HUES48 (cell line): ENCODE results near the gene CCND3.
"Not testable (repeated sequence)": the region's sequence is repeated elsewhere in the genome, so short reads cannot be mapped to it uniquely, and the experiment has no call there.

Experiments used
- H3K27ac ChIP-seq: one replicate; pipeline ENCODE4 v1.7.0; 2013; ENCODE audit warnings: low read depth, low read length, inconsistent platforms
- H3K27me3 ChIP-seq: 2 replicates; pipeline ENCODE4 v1.6.1; 2013; ENCODE audit warnings: mild to moderate bottlenecking, low read length; ENCODE audit not compliant: control insufficient read depth, insufficient read depth
- H3K36me3 ChIP-seq: 2 replicates; pipeline ENCODE4 v1.6.1; 2013; ENCODE audit warnings: low read length; ENCODE audit not compliant: control insufficient read depth, insufficient read depth
- H3K4me1 ChIP-seq: 2 replicates; pipeline ENCODE4 v1.6.1; 2013; ENCODE audit warnings: mild to moderate bottlenecking, low read length; ENCODE audit not compliant: control insufficient read depth, insufficient read depth
- H3K4me3 ChIP-seq: 2 replicates; pipeline ENCODE4 v1.5.1; 2013; ENCODE audit warnings: mild to moderate bottlenecking, low read depth, low read length
- H3K9ac ChIP-seq: 2 replicates; pipeline ENCODE4 v1.6.1; 2013; ENCODE audit warnings: mild to moderate bottlenecking, low read depth, low read length, moderate library complexity
- H3K9me3 ChIP-seq: 2 replicates; pipeline ENCODE4 v1.6.1; 2013; ENCODE audit warnings: low read length; ENCODE audit not compliant: control insufficient read depth, insufficient read depth

Gene CCND3

GRCh38 chr6:41943456-41943855 lies 1.8 kb upstream of the CCND3 start:
- Histone ChIP-seq H3K36me3 (no peaks in the 10 kb centered on the region), H3K9me3 (no peaks in the 10 kb centered on the region), H3K4me3 (no peak overlapping the region), H3K4me1 (peaks cover 24% of the 10 kb centered on the region), H3K27me3 (peaks cover 7% of the 10 kb centered on the region; the same call in 1 of the 2 replicates), H3K9ac (no peak overlapping the region), H3K27ac (no peak overlapping the region)

DNA sequence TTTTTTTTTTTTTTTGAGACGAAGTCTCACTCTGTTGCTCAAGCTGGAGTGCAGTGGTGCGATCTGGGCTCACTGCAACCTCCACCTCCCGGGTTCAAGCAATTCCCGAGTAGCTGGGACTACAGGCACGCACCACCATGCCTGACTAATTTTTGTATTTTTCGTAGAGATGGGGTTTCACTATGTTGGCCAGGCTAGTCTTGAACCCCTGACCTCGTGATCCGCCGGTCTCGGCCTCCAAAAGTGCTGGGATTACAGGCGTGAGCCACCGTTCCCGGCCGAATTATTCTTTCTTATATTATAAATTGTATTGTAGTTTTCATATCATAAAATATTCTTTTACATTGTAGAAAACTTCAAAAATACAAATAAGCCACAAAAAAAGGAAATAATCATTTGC lies 1.3 kb upstream of the CCND3 start:
- H3K9ac ChIP-seq, H3K36me3 ChIP-seq, H3K4me3 ChIP-seq, H3K9me3 ChIP-seq, H3K27ac ChIP-seq, H3K27me3 ChIP-seq: not testable (repeated sequence)
- peaks cover 26% of the 10 kb centered on the region for H3K4me1 ChIP-seq

GRCh38 chr6:41942067-41942851 lies 651 bp upstream of the CCND3 start:
- H3K36me3 ChIP-seq, result peaks cover 5% of the 10 kb centered on the region; the same call in 1 of the 2 replicates
- peaks cover 7% of the 10 kb centered on the region; the same call in 1 of the 2 replicates for H3K27me3 ChIP-seq
- H3K4me3 ChIP-seq, result peak overlapping the region; percentile 91
- H3K9ac ChIP-seq, result no peak overlapping the region
- H3K27ac ChIP-seq, result no peak overlapping the region
- peaks cover 26% of the 10 kb centered on the region for H3K4me1 ChIP-seq
- H3K9me3 ChIP-seq, result no peaks in the 10 kb centered on the region

GRCh38 chr6:41940759-41941279 lies 789 bp downstream of the CCND3 start:
- Histone ChIP-seq H3K4me1 (peaks cover 26% of the 10 kb centered on the region), H3K9ac (peak overlapping the region; percentile 16; the same call in 1 of the 2 replicates), H3K27ac (no peak overlapping the region), H3K4me3 (peak overlapping the region; percentile 91), H3K9me3 (no peaks in the 10 kb centered on the region), H3K36me3 (peaks cover 14% of the 10 kb centered on the region), H3K27me3 (peaks cover 7% of the 10 kb centered on the region; the same call in 1 of the 2 replicates)

DNA sequence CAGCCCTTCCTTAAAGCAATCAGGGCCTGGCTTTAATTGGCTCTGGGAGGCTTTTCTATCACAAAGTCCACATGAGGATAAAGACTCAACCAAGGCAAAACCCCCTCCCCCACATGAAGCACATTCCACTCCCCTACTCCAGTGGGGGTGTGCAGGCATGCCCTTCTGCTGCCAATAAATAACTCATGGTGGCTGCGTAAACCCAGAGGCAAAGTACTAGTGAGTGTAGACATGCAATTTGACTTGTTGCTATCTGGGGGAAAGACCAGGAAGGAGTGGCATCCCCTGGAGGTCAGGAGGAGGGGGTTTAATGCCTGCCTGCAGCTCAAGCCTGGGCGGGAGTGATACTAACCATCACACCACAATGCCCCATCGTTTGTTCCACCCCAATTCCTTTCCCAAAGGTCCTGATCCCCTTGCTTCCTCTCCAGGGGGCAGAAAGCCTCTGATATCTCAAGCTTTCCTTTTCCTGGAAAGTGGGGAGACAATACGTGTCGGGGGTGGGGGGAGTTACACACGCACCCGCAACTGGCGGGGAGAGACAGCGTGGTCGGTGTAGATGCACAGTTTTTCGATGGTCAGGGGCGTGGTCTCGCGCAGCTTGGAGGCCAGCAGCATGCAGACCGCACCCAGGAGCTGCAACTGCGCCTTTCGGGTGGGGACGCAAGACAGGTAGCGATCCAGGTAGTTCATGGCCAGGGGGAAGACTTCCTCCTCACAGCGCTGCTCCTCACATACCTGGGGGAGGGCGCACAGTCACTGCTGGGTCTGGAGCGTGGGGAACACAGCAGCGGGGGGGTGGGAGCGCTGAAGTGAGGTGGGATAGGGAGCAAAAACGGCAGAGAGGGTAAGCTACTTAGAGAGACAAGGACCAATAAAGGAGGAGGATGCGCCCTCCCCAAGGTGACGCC lies 1.5 kb downstream of the CCND3 start:
- H3K27ac ChIP-seq, result peak overlapping the region; percentile 74
- H3K36me3 ChIP-seq, result peaks cover 21% of the 10 kb centered on the region
- peaks cover 26% of the 10 kb centered on the region for H3K4me1 ChIP-seq

DNA sequence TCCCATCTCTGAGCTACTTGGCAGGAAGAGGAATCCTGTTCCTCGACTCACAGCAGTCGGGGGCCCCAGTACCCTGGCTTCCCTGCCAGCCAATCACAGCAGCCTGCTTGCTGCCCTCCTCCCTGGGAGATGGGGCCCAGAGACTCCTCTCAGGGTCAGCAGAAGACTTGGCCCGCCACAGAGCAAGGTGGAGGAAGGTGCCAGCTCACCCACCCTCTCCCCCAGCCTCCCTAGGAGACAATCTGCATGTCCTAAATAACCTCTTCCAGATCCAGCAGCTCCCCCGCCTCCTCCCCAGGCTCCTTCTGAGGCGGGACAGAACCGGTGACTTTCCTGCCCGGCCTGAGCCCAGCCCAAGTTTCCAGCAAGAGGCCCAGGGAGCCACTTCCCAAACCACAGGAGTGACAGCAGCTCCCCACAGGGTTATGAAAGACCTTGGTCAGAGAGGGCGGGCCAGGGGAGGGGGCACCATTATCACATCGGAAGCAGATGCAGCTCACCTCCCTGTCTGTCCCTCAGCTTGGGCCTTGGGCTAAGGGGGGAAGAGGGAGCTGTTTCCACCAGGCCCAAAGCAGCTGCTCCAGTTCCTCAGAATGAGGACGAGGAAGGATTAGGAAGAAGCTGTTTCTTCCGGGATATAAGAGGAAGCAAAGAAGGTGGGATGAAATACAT lies 2.3 kb downstream of the CCND3 start:
- Histone ChIP-seq H3K9ac (no peak overlapping the region), H3K27ac (peak overlapping the region; percentile 74), H3K4me3 (peak overlapping the region; percentile 15; the same call in 1 of the 2 replicates), H3K9me3 (no peaks in the 10 kb centered on the region), H3K4me1 (peaks cover 26% of the 10 kb centered on the region), H3K27me3 (peaks cover 7% of the 10 kb centered on the region; the same call in 1 of the 2 replicates), H3K36me3 (peaks cover 29% of the 10 kb centered on the region)

More for the DNA sequence above, 1.5 kb downstream of the CCND3 start:
- no peaks in the 10 kb centered on the region for H3K9me3 ChIP-seq
- H3K27me3 ChIP-seq, result peaks cover 7% of the 10 kb centered on the region; the same call in 1 of the 2 replicates
- H3K4me3 ChIP-seq, result peak overlapping the region; percentile 91
- no peak overlapping the region for H3K9ac ChIP-seq

GRCh38 chr6:41938590-41939175 lies 2.9 kb downstream of the CCND3 start:
- peaks cover 7% of the 10 kb centered on the region; the same call in 1 of the 2 replicates for H3K27me3 ChIP-seq
- H3K36me3 ChIP-seq, result peaks cover 35% of the 10 kb centered on the region
- H3K9me3 ChIP-seq, result no peaks in the 10 kb centered on the region
- peak overlapping the region; percentile 51 for H3K27ac ChIP-seq
- 0 out of 2 replicates have a peak overlapping the region, but pooled peaks have one; percentile 7 for H3K4me3 ChIP-seq
- no peak overlapping the region for H3K9ac ChIP-seq
- H3K4me1 ChIP-seq, result peaks cover 26% of the 10 kb centered on the region

- no peak overlapping the region for H3K4me3 ChIP-seq
- no peak overlapping the region for H3K27ac ChIP-seq
- H3K4me1 ChIP-seq, result peaks cover 26% of the 10 kb centered on the region
- H3K27me3 ChIP-seq, result peaks cover 7% of the 10 kb centered on the region; the same call in 1 of the 2 replicates
- no peak overlapping the region for H3K9ac ChIP-seq
- H3K36me3 ChIP-seq, result peaks cover 37% of the 10 kb centered on the region
- no peaks in the 10 kb centered on the region for H3K9me3 ChIP-seq
Measured at GRCh38 chr6:41937861-41938574, 3.6 kb downstream of the CCND3 start.

- H3K27ac ChIP-seq, result no peak overlapping the region
- H3K9me3 ChIP-seq, result no peaks in the 10 kb centered on the region
- H3K9ac ChIP-seq, result no peak overlapping the region
- H3K4me1 ChIP-seq, result peaks cover 25% of the 10 kb centered on the region
- H3K36me3 ChIP-seq, result peaks cover 42% of the 10 kb centered on the region
- no peak overlapping the region for H3K4me3 ChIP-seq
- peaks cover 7% of the 10 kb centered on the region; the same call in 1 of the 2 replicates for H3K27me3 ChIP-seq
Measured at GRCh38 chr6:41937472-41937860, 4.1 kb downstream of the CCND3 start.
